NCI-H128 (cell line): ENCODE data around the gene GUCY1B1.
"Not testable (repeated sequence)": the region's sequence is repeated elsewhere in the genome, so short reads cannot be mapped to it uniquely, and the experiment has no call there.

Experiments used
- DNase-seq: peaks from one replicate; lab custom pipeline; 2025; ENCODE audit not compliant: unreplicated experiment; lab: John Stamatoyannopoulos, UW

The GUCY1B1 gene

GRCh38 chr4:155761916-155762315, 3.1 kb downstream of the GUCY1B1 start:
- no peak for DNase-seq

GRCh38 chr4:155762334-155762733, 3.5 kb downstream of the GUCY1B1 start:
- no peak for DNase-seq

GRCh38 chr4:155763551-155763950, 4.7 kb downstream of the GUCY1B1 start:
- DNase-seq: no peak

- no peak for DNase-seq
These were observed 6.3 kb downstream of the GUCY1B1 start for GRCh38 chr4:155765149-155765548.

- DNase-seq: no peak
These were observed 7.8 kb downstream of the GUCY1B1 start for GRCh38 chr4:155766622-155767021.

GRCh38 chr4:155768370-155768769, 9.5 kb downstream of the GUCY1B1 start:
- no peak for DNase-seq

- DNase-seq: no peak
These were observed 10.3 kb downstream of the GUCY1B1 start for GRCh38 chr4:155769090-155769489.

- no peak for DNase-seq
These were observed 13.8 kb downstream of the GUCY1B1 start for GRCh38 chr4:155772459-155773195.

- DNase-seq: no peak
These were observed 14.5 kb downstream of the GUCY1B1 start for GRCh38 chr4:155773196-155773800.

GRCh38 chr4:155774033-155774432, 15.2 kb downstream of the GUCY1B1 start:
- DNase-seq: no peak

- no peak for DNase-seq
These were observed 19.3 kb downstream of the GUCY1B1 start for GRCh38 chr4:155777971-155778735.

- DNase-seq: no peak
These were observed 22.0 kb downstream of the GUCY1B1 start for GRCh38 chr4:155780775-155781174.

GRCh38 chr4:155781249-155781831, 22.5 kb downstream of the GUCY1B1 start:
- no peak for DNase-seq

GRCh38 chr4:155784637-155785036, 25.8 kb downstream of the GUCY1B1 start:
- DNase-seq: no peak

- no peak for DNase-seq
These were observed 27.0 kb downstream of the GUCY1B1 start for GRCh38 chr4:155785828-155786227.

GRCh38 chr4:155787113-155787710, 28.4 kb downstream of the GUCY1B1 start:
- no peak for DNase-seq

- no peak for DNase-seq
These were observed 30.6 kb downstream of the GUCY1B1 start for GRCh38 chr4:155789391-155789790.

GRCh38 chr4:155789982-155790381, 31.2 kb downstream of the GUCY1B1 start:
- DNase-seq: no peak

- DNase-seq: no peak
These were observed 35.9 kb downstream of the GUCY1B1 start for GRCh38 chr4:155794589-155795236.

- DNase-seq: no peak
These were observed 37.2 kb downstream of the GUCY1B1 start for GRCh38 chr4:155795991-155796390.

- not testable (repeated sequence) for DNase-seq
These were observed 38.8 kb downstream of the GUCY1B1 start for GRCh38 chr4:155797581-155797980.
